Loucy (cell line): ENCODE results near the gene NFATC1.

ENCODE experiments used
- H2AFZ ChIP-seq: fragments of 200-600 bp; sonication (generic); 2 replicates; pipeline ENCODE4 v1.6.0; 2016; ENCODE audit warnings: antibody characterized with exemption, mild to moderate bottlenecking, low read length, moderate library complexity
- H3F3A ChIP-seq: fragments of 200-600 bp; 2 replicates; pipeline ENCODE4 v1.6.0; 2016; ENCODE audit warnings: antibody characterized with exemption, low read depth, mild to moderate bottlenecking
- H3K27me3 ChIP-seq: fragments of 200-600 bp; sonication (generic); 2 replicates; pipeline ENCODE4 v1.6.1; 2014; ENCODE audit warnings: low read length, mild to moderate bottlenecking; ENCODE audit not compliant: insufficient read depth, poor library complexity, severe bottlenecking
- H3K36me3 ChIP-seq: fragments of 200-600 bp; sonication (generic); 2 replicates; pipeline ENCODE4 v1.6.1; 2016; ENCODE audit warnings: low read length; ENCODE audit not compliant: insufficient read depth
- H3K4me1 ChIP-seq: fragments of 200-600 bp; sonication (generic); 2 replicates; pipeline ENCODE4 v1.5.1; 2014; ENCODE audit warnings: low read length, mild to moderate bottlenecking; ENCODE audit not compliant: insufficient read depth, poor library complexity, severe bottlenecking
- H3K4me2 ChIP-seq: fragments of 200-600 bp; sonication (generic); 2 replicates; pipeline ENCODE4 v1.6.0; 2014; ENCODE audit warnings: antibody characterized with exemption, low read length, low read depth, mild to moderate bottlenecking; ENCODE audit not compliant: poor library complexity, severe bottlenecking
- H3K4me3 ChIP-seq: fragments of 200-600 bp; sonication (generic); 2 replicates; pipeline ENCODE4 v1.5.1; 2014; ENCODE audit warnings: low read length, mild to moderate bottlenecking, mixed read lengths; ENCODE audit not compliant: poor library complexity, severe bottlenecking
- H3K79me2 ChIP-seq: fragments of 200-600 bp; sonication (generic); 2 replicates; pipeline ENCODE4 v1.6.1; 2014; ENCODE audit warnings: low read length; ENCODE audit not compliant: insufficient read depth
- H3K9ac ChIP-seq: fragments of 200-600 bp; sonication (generic); 2 replicates; pipeline ENCODE4 v1.6.0; 2014; ENCODE audit warnings: mild to moderate bottlenecking, low read depth, low read length, moderate library complexity; ENCODE audit not compliant: poor library complexity, severe bottlenecking
- H3K9me2 ChIP-seq: fragments of 200-600 bp; sonication (generic); replicated peaks from 2 replicates; pipeline ENCODE4 v1.6.1; 2016; ENCODE audit warnings: low read depth, low read length, mixed read lengths
- H3K9me3 ChIP-seq: fragments of 200-600 bp; sonication (generic); 2 replicates; pipeline ENCODE4 v1.6.1; 2014; ENCODE audit warnings: mild to moderate bottlenecking, antibody characterized with exemption, low read length, low read depth; ENCODE audit not compliant: insufficient read depth
- H4K20me1 ChIP-seq: fragments of 200-600 bp; sonication (generic); 2 replicates; pipeline ENCODE4 v1.6.0; 2014; ENCODE audit warnings: antibody characterized with exemption, low read length, mild to moderate bottlenecking; ENCODE audit not compliant: insufficient read depth, poor library complexity, severe bottlenecking
- CTCF ChIP-seq: fragments of 200-600 bp; sonication (generic); conservative IDR thresholded peaks from 2 replicates; pipeline ENCODE4 v1.5.1; 2014; ENCODE audit warnings: mild to moderate bottlenecking, antibody characterized with exemption, low read length
- EZH2phosphoT487 ChIP-seq: fragments of 200-600 bp; IDR thresholded peaks from 2 replicates; pipeline ENCODE4 v1.6.1; 2018; ENCODE audit warnings: antibody characterized with exemption, mild to moderate bottlenecking, moderate library complexity, borderline replicate concordance

NFATC1 gene

GRCh38 chr18:79476918-79477571 is 81.3 kb downstream of the NFATC1 start:
- H3K36me3 ChIP-seq = no peaks in the 10 kb centered on the region
- no peaks in the 10 kb centered on the region for H3K9me3 ChIP-seq
- no peaks in the 10 kb centered on the region for H3K27me3 ChIP-seq
- no peaks in the 10 kb centered on the region for H3F3A ChIP-seq
- H3K4me2 ChIP-seq = no peak overlapping the region
- H2AFZ ChIP-seq = no peak overlapping the region
- TF ChIP-seq CTCF = no peak
- no peak for TF ChIP-seq EZH2phosphoT487
- no peaks in the 10 kb centered on the region for H3K79me2 ChIP-seq
- H3K4me1 ChIP-seq = peaks cover 3% of the 10 kb centered on the region
- H3K9me2 ChIP-seq = no peaks in the 10 kb centered on the region
- H3K4me3 ChIP-seq = no peak overlapping the region
- H3K9ac ChIP-seq = no peak overlapping the region
- no peaks in the 10 kb centered on the region for H4K20me1 ChIP-seq

- Histone ChIP-seq H3F3A (no peaks in the 10 kb centered on the region), H3K4me1 (peaks cover 3% of the 10 kb centered on the region), H4K20me1 (no peaks in the 10 kb centered on the region), H2AFZ (no peak overlapping the region), H3K9me3 (no peaks in the 10 kb centered on the region), H3K27me3 (no peaks in the 10 kb centered on the region), H3K36me3 (no peaks in the 10 kb centered on the region), H3K4me2 (peak overlapping the region; percentile 31), H3K9me2 (no peaks in the 10 kb centered on the region), H3K4me3 (no peak overlapping the region), H3K9ac (no peak overlapping the region), H3K79me2 (no peaks in the 10 kb centered on the region)
- TF ChIP-seq CTCF (no peak), EZH2phosphoT487 (no peak)
These were observed 82.2 kb downstream of the NFATC1 start for GRCh38 chr18:79477711-79478483.

GRCh38 chr18:79478484-79479115 is 82.9 kb downstream of the NFATC1 start:
- Histone ChIP-seq H3K27me3 (no peaks in the 10 kb centered on the region), H2AFZ (no peak overlapping the region), H3K4me3 (no peak overlapping the region), H3K36me3 (no peaks in the 10 kb centered on the region), H3K4me1 (peaks cover 3% of the 10 kb centered on the region), H3F3A (no peaks in the 10 kb centered on the region), H4K20me1 (no peaks in the 10 kb centered on the region), H3K9me3 (no peaks in the 10 kb centered on the region), H3K4me2 (peak overlapping the region; percentile 31), H3K9ac (no peak overlapping the region), H3K9me2 (no peaks in the 10 kb centered on the region), H3K79me2 (no peaks in the 10 kb centered on the region)
- TF ChIP-seq EZH2phosphoT487 (no peak), CTCF (no peak)
